Naive thymus-derived CD8-positive, alpha-beta T cell (primary cell): Measurements from ENCODE around the gene COMMD4. TPM values are rescaled to one million over a fixed set of nuclear protein-coding genes. Genes with fewer than 3 reads are reported as not detected.
A peak's percentile ranks its signal among the peaks of the same experiment; 100 is the strongest.

ENCODE experiments used
- ATAC-seq, 2 donors: fragments of 150-1000 bp; cut with Tn5 transposase in 1 of 2; sonication (Bioruptor Pico), chemical (Tn5 transposase) in 1 of 2; 1 replicate in 1 of 2; 2 replicates in 1 of 2; pipeline ENCODE4 v1.10.0; 2021; ENCODE audit warnings: mild to moderate bottlenecking in 2 of 2, moderate library complexity in 2 of 2
- POLR2A ChIA-PET: fragments of 350-600 bp; sonication (Branson Sonifier 250); formaldehyde crosslinking; loops from one replicate; lab custom pipeline; 2021; ENCODE audit warnings: antibody characterized with exemption; lab: Charles Lee
- DNase-seq, 10 donors: peaks; one replicate each; pipeline versions ENCODE4 v3.0.0 to v3.0.0-alpha.2; 2020 to 2022
- H3K27ac Mint-ChIP-seq, 10 donors: one replicate each; pipeline ENCODE4 v1.8.0; 2020 to 2022; ENCODE audit warnings: mild to moderate bottlenecking in 10 of 10, mixed read lengths in 10 of 10, moderate library complexity in 4 of 10, inconsistent platforms in 1 of 10
- H3K27me3 Mint-ChIP-seq, 5 donors: one replicate each; pipeline ENCODE4 v1.8.0; 2021 to 2022; ENCODE audit warnings: mixed read lengths in 5 of 5
- H3K36me3 Mint-ChIP-seq, 3 donors: one replicate each; pipeline ENCODE4 v1.8.0; 2020 to 2022; ENCODE audit warnings: mixed read lengths in 3 of 3, mild to moderate bottlenecking in 2 of 3, inconsistent platforms in 1 of 3
- H3K4me1 Mint-ChIP-seq, 4 donors: one replicate each; pipeline ENCODE4 v1.8.0; 2021 to 2022; ENCODE audit warnings: mixed read lengths in 4 of 4
- H3K4me3 Mint-ChIP-seq, 10 donors: one replicate each; pipeline ENCODE4 v1.8.0; 2020 to 2022; ENCODE audit warnings: mild to moderate bottlenecking in 10 of 10, mixed read lengths in 10 of 10, moderate library complexity in 6 of 10, inconsistent platforms in 1 of 10
- H3K9me3 Mint-ChIP-seq, 9 donors: one replicate each; pipeline ENCODE4 v1.8.0; 2020 to 2022; ENCODE audit warnings: mixed read lengths in 9 of 9, mild to moderate bottlenecking in 3 of 9, inconsistent platforms in 1 of 9, moderate library complexity in 1 of 9
- polyA plus RNA-seq, 3 donors: library from polyadenylated mRNA; unstranded; fragments of 300-500 nt; fragmentation: Illumina TruSeq; gene quantifications; one replicate each; pipeline ENCODE4 v1.2.3, GENCODE V29; 2021
- total RNA-seq, 8 experiments: library from RNA in 2 of 8; stranded (reverse) in 2 of 8; gene quantifications; one replicate each; pipeline ENCODE4 v1.2.3 and lab custom pipeline; 2021 to 2026

Gene COMMD4
- total and polyA plus RNA-seq, 5 experiments from 2014 or later = 22.0 to 42.5 (median 27.2) TPM

DNA sequence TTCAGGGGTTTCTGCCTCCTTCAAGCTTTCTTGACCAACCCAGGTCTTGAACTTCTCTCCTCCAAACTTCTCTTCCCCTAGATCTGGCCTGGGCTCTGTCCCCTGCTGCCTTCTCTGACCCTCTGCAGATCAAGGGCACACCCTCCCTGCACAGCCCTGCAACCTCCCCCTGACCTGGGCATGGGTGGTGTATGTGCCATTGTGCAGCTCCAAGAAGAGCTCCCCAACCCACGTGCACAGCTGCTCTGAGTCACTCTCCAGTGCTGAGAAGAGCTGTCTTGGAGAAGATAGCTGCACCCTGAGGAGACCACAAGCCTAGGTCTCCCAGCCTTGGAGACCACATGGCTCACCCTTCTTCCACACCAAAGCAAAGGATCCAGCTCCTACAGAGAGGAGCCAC, 24.5 kb downstream of the COMMD4 start:
- Mint-ChIP-seq H3K9me3 (no peaks in the 10 kb centered on the region), H3K27me3 (no peaks in the 10 kb centered on the region), H3K36me3 (peaks cover 0 to 49% (median 0%) of the 10 kb centered on the region in 3 donors), H3K4me1 (peaks cover 0 to 2% (median under 1%) of the 10 kb centered on the region in 4 donors), H3K4me3 (peak overlapping the region in 1 of 10 donors; percentile 58), H3K27ac (peak overlapping the region in 5 of 10 donors; percentile 14 to 86 (median 69))
- DNase-seq = no peak
- POLR2A ChIA-PET = interaction anchor here (1.8 kb wide), 1 partner anchor 12 kb away, joined by 4 read pairs; no protein-coding TSS in a partner anchor
- ATAC-seq = no peak

DNA sequence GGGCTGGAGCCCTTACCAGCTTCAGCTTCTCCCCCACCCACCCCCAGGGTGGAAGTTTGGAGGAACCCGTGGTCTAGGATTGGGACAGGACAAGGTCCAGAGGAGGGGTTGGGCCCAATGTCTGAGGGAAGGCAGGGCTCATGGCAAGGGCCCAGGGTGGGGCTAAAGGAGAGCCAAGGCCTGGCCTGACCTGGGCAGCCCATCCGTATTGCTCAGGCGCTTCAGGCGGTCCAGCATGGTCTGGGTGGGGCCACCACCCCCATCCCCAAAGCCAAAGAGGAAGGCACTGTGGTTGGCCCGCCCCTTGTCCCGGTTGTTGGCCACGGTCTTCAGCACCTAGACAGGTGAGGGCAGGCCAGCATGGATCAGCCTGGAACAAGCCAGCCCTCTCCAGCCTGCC, 25.0 kb downstream of the COMMD4 start:
- peak overlapping the region in 1 of 10 donors; percentile 27 for H3K27ac Mint-ChIP-seq
- no peaks in the 10 kb centered on the region for H3K9me3 Mint-ChIP-seq
- H3K36me3 Mint-ChIP-seq = peaks cover 0 to 51% (median 0%) of the 10 kb centered on the region in 3 donors
- no peak overlapping the region for H3K4me3 Mint-ChIP-seq
- POLR2A ChIA-PET = interaction anchor here (1.8 kb wide), 1 partner anchor 13 kb away, joined by 4 read pairs; no protein-coding TSS in a partner anchor
- no peak for DNase-seq
- no peaks in the 10 kb centered on the region for H3K27me3 Mint-ChIP-seq
- ATAC-seq = no peak
- H3K4me1 Mint-ChIP-seq = peaks cover 0 to 2% (median under 1%) of the 10 kb centered on the region in 4 donors

DNA sequence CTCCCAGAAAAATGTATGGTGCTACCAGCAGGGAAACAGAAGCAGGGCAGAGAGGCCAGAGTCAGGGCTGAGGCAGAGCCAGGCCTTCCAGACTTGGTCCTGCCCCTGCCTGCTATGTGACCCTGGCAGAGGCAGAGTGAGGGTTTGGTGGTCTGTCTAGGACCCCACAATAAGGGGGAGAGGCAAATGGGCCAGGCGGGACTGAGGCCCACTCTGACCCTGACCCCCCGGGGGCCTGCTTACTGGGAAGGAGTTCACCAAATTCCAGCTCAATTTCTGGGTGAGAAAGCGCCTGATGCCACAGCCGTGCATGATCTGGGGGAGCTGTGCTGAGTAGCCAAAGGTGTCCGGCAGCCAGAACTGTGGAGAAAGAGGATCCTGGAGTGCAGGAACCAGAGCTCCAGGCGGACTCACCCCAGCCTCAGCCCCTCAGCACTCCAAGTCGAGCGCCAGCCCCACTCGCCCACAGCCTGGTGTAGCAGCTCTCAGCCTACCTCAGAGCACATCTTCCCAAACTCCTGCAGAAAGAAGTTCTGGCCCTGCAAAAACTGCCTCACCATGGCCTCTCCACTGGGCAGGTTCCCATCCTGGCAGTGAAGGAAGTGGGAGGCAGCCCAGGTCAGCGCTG, 25.6 kb downstream of the COMMD4 start:
- Mint-ChIP-seq H3K27me3 (no peaks in the 10 kb centered on the region), H3K36me3 (peaks cover 0 to 47% (median 0%) of the 10 kb centered on the region in 3 donors), H3K9me3 (no peaks in the 10 kb centered on the region), H3K27ac (peak overlapping the region in 1 of 10 donors; percentile 50), H3K4me3 (no peak overlapping the region), H3K4me1 (peaks cover 0 to 2% (median under 1%) of the 10 kb centered on the region in 4 donors)
- no peak for DNase-seq
- ATAC-seq = no peak
- POLR2A ChIA-PET = interaction anchor here (0.6 kb wide), 1 partner anchor 54 kb away, joined by 3 read pairs; no protein-coding TSS in a partner anchor

DNA sequence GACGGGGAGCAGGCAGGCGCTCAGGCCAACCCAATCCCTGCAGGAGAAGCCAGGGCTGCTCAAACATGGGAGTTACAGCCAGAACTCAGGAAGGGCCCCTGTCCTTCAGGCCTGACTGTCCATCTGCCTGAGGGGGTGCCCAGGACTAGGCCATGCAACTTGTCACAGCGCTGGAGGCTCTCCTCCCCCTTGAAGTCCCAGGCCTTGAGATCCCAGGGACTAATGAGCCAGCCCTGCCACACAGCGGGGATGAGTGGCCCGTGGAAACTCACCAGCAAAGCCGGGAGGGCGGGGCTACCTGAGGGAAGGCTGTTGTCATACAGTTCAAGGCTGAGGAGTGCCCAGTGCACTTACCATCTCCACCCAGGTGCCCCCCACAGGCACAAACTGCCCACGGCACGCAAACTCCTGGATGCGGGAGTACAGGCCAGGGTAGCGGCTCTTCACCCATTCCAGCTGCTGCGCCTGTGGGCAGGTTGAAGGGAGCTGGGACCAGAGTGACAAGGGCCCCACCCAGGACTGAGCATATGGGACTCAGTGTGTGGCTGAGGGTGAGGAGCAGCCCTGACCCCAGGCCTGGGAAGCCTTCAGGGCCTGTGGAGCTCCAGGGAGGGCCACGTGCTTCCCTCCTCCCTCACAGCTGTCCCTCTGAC, 26.3 kb downstream of the COMMD4 start:
- peaks cover 0 to 6% (median 3%) of the 10 kb centered on the region in 4 donors for H3K4me1 Mint-ChIP-seq
- no peaks in the 10 kb centered on the region for H3K27me3 Mint-ChIP-seq
- no peak for ATAC-seq
- no peak for DNase-seq
- H3K4me3 Mint-ChIP-seq = no peak overlapping the region
- no peaks in the 10 kb centered on the region for H3K9me3 Mint-ChIP-seq
- H3K36me3 Mint-ChIP-seq = peaks cover 0 to 48% (median 0%) of the 10 kb centered on the region in 3 donors
- H3K27ac Mint-ChIP-seq = no peak overlapping the region
- POLR2A ChIA-PET = interaction anchor here (0.6 to 1.6 kb wide), 2 partner anchors 15 to 54 kb away, joined by 3 to 5 read pairs; partner anchors contain the start of gene NEIL1

DNA sequence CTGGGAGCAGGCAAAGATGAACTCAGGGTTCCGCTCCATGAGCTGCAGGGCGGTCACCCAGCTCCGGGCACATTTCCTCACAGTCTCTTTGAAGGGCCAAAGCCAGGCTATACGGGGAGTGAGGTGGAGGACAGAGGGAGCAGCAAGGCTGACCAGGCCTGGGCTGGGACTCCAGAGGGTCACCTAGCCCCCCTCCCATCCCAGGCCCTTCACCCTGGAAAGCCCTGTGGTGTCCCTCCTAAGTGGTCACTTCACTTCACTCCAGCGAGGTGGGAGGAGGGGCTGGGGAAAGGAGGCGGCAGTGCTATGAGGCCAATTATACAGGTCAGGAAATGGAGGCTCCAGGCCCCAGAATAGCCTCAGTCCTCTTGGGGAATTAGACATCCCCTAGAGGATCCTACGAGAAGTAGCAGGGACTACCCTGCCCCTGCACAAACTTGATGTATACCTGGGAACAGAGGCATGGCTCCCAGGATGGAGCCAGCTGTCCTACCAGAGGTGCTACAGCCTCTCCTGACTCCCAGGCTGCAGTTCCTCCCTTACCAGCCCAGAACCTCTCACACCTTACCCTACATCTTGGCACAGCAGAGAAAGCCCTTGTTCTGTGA, 26.9 kb downstream of the COMMD4 start:
- Mint-ChIP-seq H3K4me1 (peaks cover 0 to 13% (median 6%) of the 10 kb centered on the region in 4 donors), H3K9me3 (no peaks in the 10 kb centered on the region), H3K27me3 (no peaks in the 10 kb centered on the region), H3K27ac (peak overlapping the region in 1 of 10 donors; percentile 10), H3K4me3 (no peak overlapping the region), H3K36me3 (peaks cover 0 to 45% (median 0%) of the 10 kb centered on the region in 3 donors)
- DNase-seq = no peak
- POLR2A ChIA-PET = interaction anchor here (1.6 kb wide), 1 partner anchor 15 kb away, joined by 5 read pairs; the partner anchor contains the start of gene NEIL1
- ATAC-seq = no peak

DNA sequence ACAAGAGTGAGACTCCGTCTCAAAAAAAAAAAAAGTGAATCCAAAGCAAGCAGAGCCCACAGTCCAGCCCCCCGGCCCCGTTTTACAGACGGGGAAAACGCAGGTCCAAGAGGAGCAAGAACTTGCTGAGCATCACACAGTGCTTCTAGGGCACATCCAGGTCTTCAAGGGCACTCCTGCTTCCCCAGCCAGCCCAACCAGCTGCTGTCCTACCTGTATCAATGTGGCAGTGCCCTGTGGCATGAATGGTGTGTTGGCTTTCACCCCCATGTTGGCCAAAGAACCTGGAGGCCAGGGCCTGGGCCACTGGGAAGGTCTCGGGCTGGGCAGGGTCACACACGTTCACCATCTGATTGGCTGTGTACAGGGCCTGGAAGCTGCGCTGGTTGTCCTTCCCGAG, 27.9 kb downstream of the COMMD4 start:
- H3K9me3 Mint-ChIP-seq = no peaks in the 10 kb centered on the region
- DNase-seq (no peak), ATAC-seq (no peak)
- H3K27me3 Mint-ChIP-seq = no peaks in the 10 kb centered on the region
- no peak overlapping the region for H3K4me3 Mint-ChIP-seq
- POLR2A ChIA-PET = no interaction called here
- peaks cover 0 to 39% (median 0%) of the 10 kb centered on the region in 3 donors for H3K36me3 Mint-ChIP-seq
- peak overlapping the region in 1 of 10 donors; percentile 25 for H3K27ac Mint-ChIP-seq
- peaks cover 3 to 15% (median 8%) of the 10 kb centered on the region in 4 donors for H3K4me1 Mint-ChIP-seq

DNA sequence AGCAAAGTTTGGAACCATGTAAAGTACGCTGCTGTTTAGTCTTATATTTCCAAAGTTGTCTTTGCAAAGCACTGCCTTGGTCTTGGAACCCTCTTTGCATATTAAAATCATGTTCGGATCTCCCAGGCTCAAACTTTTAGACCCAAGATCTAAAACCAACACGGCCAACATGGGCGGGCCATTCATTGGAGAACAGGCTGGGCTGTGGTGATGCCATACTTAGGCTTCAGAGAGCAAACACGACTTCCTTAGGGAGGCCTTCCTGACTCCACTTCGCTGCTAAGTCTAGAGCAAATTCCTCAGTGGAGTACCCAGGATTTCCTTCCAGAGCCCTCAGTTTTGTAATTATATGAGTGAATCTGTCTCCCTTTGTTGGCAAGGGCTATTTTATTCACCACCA, 29.0 kb downstream of the COMMD4 start:
- POLR2A ChIA-PET = no interaction called here
- H3K36me3 Mint-ChIP-seq = peaks cover 0 to 42% (median 0%) of the 10 kb centered on the region in 3 donors

DNA sequence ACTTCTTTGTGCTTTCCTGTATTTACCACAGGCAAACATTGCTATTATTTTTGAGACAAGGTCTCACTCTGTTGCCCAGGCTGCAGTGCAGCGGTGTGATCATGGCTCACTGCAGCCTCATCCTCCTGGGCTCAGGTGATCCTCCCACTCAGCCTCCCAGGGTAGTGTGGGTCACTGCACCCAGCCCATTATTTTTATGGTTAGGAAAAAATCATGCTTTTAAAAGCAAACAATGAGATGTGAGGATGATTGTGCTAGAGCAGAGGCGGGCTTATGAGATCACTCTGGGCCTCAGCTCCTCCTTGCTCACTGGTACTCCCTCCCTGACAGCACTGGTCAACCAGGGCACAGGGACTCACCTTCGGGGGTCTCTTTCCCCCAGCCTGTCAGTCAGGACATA, 30.3 kb downstream of the COMMD4 start:
- DNase-seq (no peak), ATAC-seq (no peak)
- Mint-ChIP-seq H3K27ac (peak overlapping the region in 2 of 10 donors; percentile 16 to 96), H3K9me3 (no peaks in the 10 kb centered on the region), H3K36me3 (peaks cover 0 to 43% (median 0%) of the 10 kb centered on the region in 3 donors), H3K27me3 (no peaks in the 10 kb centered on the region), H3K4me1 (peaks cover 8 to 25% (median 20%) of the 10 kb centered on the region in 4 donors), H3K4me3 (no peak overlapping the region)
- POLR2A ChIA-PET = interaction anchor here (0.6 to 6.3 kb wide), 3 partner anchors 15 to 87 kb away, joined by 4 to 166 read pairs (median 76); partner anchors contain the start of genes NEIL1 and SIN3A

More for the DNA sequence above, 29.0 kb downstream of the COMMD4 start:
- Mint-ChIP-seq H3K4me3 (no peak overlapping the region), H3K27ac (no peak overlapping the region), H3K27me3 (no peaks in the 10 kb centered on the region), H3K9me3 (no peaks in the 10 kb centered on the region), H3K4me1 (peaks cover 9 to 25% (median 18%) of the 10 kb centered on the region in 4 donors)
- no peak for ATAC-seq
- DNase-seq = no peak

DNA sequence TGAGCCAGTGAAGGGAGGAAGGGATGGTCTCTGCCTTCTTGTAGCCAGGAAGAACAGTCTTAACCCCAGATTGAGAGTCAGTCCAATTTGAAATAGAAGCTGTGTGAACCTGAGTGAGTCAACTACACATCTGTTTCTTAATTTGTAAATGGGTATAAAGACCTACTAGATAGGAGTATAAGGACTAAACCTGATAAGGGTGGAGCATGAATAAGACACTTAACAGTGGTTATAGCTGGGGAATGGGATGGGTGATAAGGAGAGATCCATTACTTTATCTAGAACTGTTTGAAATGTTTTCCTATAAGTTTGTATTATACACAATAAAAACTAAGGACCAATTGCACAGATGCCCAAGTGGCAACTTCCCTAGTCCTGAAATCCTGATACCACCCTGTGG, 31.1 kb downstream of the COMMD4 start:
- POLR2A ChIA-PET = interaction anchor here (0.8 to 6.3 kb wide), 12 partner anchors 13 to 319 kb away, joined by 3 to 166 read pairs (median 8); partner anchors contain the start of genes IMP3, NEIL1, SIN3A and SNUPN
- DNase-seq = no peak

DNA sequence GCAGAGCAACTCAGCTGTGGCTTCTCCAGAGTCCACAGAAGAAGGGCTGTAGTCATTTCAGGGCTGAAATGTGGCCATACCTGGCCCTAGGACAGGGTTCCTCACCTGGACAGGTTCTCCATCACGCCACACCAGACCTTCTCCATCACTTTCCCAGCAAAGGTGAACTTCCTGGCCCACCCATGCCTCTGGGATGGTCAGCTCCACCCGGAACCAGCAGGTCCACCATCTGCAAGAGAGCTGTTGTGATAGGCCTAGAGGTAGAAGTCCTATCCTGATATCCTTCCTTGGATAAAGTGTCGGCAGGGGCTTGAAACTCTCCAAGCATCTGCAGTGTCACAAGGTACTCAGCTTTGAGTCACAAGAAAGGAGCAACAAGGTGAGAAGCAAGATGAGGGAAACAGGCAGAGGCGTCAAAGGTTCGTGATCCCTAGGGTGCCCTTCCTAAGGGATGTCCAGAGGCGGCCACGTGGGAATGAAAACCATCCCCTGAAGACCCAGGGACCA, 31.6 kb downstream of the COMMD4 start:
- Mint-ChIP-seq H3K27me3 (no peaks in the 10 kb centered on the region), H3K36me3 (peaks cover 0 to 52% (median 0%) of the 10 kb centered on the region in 3 donors), H3K9me3 (no peaks in the 10 kb centered on the region), H3K4me3 (peak overlapping the region; percentile 53 to 94 (median 90)), H3K4me1 (peaks cover 8 to 25% (median 20%) of the 10 kb centered on the region in 4 donors), H3K27ac (peak overlapping the region; percentile 64 to 96 (median 95))
- POLR2A ChIA-PET = interaction anchor here (0.8 to 6.3 kb wide), 24 partner anchors 9 to 318 kb away, joined by 3 to 166 read pairs (median 5); partner anchors contain the start of genes C15orf39, COMMD4, IMP3 and NEIL1
- DNase-seq (no peak), ATAC-seq (no peak)

More for the DNA sequence above, 31.1 kb downstream of the COMMD4 start:
- peaks cover 8 to 25% (median 20%) of the 10 kb centered on the region in 4 donors for H3K4me1 Mint-ChIP-seq
- peak overlapping the region; percentile 16 to 96 (median 91) for H3K27ac Mint-ChIP-seq
- peak overlapping the region; percentile 28 to 94 (median 88) for H3K4me3 Mint-ChIP-seq
- H3K27me3 Mint-ChIP-seq = no peaks in the 10 kb centered on the region
- H3K36me3 Mint-ChIP-seq = peaks cover 0 to 48% (median 0%) of the 10 kb centered on the region in 3 donors
- H3K9me3 Mint-ChIP-seq = no peaks in the 10 kb centered on the region
- ATAC-seq = no peak

DNA sequence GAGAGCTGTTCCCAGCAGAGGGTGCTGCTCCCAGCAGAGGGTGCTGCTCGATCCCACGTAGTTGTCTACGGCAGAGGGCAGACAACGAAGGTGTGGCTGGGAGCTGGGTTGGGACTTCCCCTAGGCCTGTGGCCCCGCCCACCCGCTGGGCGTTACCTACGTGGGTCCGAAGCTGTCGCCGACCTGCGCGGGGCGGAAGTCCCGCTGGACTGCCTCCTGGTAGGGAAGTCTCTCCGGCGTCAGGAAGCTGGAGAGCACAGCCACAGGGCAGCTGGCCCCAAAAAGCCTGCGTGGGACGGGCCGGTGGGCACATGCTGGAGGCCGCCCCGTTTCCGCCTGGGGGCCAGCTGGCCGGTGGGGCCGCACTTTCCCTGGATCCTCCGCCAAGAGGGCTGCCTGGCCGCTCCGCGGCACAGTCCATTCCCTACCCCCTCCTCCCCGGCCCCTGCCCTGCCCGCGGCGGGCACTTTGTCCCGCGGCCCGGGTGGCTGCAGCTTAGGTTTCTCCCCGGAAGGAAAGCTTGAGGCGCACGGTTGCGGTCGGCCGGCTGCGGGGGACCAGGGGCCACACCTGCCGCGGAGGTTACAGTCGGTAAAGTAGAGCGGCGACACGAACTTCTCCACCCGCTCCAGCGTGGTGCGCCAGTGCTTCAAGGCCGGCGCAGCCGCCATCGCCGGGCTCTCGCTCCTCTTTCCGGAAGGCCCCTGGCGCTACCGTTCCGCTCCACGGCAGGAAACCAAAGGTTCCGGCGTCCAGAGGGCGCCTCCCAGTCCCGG, 32.2 kb downstream of the COMMD4 start, which contains the start of gene MAN2C1:
Gene MAN2C1, minus strand, starts transcription at position 695 of the 776 bp plus-strand sequence. Its CDS starts 24 bp downstream, at position 671.
- Mint-ChIP-seq H3K4me3 (peak within 1 kb of the TSS; percentile 84 to 94 (median 90)), H3K4me1 (peaks cover 8 to 25% (median 20%) of the 10 kb centered on the region in 4 donors), H3K27me3 (no peaks in the 10 kb centered on the region), H3K9me3 (no peaks in the 10 kb centered on the region), H3K27ac (peak within 1 kb of the TSS; percentile 85 to 96 (median 95)), H3K36me3 (peaks cover 0 to 56% (median 0%) of the 10 kb centered on the region in 3 donors)
- POLR2A ChIA-PET = interaction anchor here (0.8 to 6.3 kb wide), 25 partner anchors 9 to 371 kb away, joined by 3 to 166 read pairs (median 5); partner anchors contain the start of genes C15orf39, COMMD4, IMP3 and NEIL1
- peak; percentile 80 to 94 (median 86) for DNase-seq
- ATAC-seq = peak; percentile 91 to 94
